GM13977 (cell line): Measurements from ENCODE around the gene CDKL5.

ENCODE experiments used
- DNase-seq: peaks from one replicate; pipeline ENCODE4 v3.0.0; 2012; ENCODE audit warnings: low spot score
- in situ Hi-C: fragments of 300-500 bp; cut with MboI; formaldehyde crosslinking; loops from one replicate; pipeline ENCODE4 v1.12.0; 2022; ENCODE audit warnings: low sequenced_read_pairs, low pct_unique_long_range_greater_than_20kb, mixed read lengths, inconsistent platforms; ENCODE audit not compliant: unreplicated experiment
- TF ChIP-seq, protein P1 (sequence below): IDR thresholded peaks from 2 replicates; pipeline ENCODE4 v1.5.1; 2012; ENCODE audit warnings: mild to moderate bottlenecking, control low read depth; ENCODE audit not compliant: insufficient read depth; ENCODE audit errors: extremely low read depth, missing control alignments

Gene CDKL5

DNA sequence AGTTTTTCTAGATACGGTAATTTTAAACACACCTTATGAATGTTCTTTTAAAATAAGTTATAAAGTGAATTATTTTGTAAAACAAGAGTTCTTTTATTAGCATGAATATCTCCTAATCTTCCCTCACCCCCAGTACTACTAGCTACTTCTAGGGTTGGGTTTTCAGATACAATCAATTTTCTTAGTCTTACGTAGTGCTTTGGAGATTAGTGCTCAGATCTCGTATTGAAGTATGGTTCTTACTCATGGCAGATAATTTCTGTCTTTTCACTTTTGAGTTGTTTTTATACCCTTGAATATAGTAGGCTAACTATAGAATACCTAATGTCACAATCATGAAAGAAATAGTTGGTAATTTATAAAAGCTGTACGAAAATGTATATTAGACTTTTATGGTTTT lies 43.2 kb downstream of the CDKL5 start:
- TF ChIP-seq, protein P1, sequence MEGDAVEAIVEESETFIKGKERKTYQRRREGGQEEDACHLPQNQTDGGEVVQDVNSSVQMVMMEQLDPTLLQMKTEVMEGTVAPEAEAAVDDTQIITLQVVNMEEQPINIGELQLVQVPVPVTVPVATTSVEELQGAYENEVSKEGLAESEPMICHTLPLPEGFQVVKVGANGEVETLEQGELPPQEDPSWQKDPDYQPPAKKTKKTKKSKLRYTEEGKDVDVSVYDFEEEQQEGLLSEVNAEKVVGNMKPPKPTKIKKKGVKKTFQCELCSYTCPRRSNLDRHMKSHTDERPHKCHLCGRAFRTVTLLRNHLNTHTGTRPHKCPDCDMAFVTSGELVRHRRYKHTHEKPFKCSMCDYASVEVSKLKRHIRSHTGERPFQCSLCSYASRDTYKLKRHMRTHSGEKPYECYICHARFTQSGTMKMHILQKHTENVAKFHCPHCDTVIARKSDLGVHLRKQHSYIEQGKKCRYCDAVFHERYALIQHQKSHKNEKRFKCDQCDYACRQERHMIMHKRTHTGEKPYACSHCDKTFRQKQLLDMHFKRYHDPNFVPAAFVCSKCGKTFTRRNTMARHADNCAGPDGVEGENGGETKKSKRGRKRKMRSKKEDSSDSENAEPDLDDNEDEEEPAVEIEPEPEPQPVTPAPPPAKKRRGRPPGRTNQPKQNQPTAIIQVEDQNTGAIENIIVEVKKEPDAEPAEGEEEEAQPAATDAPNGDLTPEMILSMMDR: no peak
- no peak for DNase-seq
- in situ Hi-C loops: no loop called here

DNA sequence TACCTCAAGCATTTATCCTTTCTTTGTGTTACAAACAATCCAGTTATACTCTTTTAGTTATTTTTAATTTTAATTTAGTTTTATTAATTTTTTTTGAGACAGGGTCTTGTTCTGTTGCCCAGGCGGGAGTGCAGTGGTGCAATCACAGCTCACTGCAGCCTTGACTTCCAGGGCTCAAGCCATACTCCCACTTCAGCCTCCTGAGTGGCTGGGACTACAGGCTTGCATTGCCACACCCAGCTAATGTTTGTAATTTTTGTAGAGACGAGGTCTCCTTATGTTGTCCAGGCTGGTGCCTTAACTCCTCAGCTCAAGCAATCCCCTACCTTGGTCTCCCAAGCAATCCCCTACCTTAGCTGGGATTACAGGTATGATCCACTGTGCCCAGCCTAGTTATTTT lies 45.9 kb downstream of the CDKL5 start:
- no peak for DNase-seq
- in situ Hi-C loops: no loop called here
- TF ChIP-seq, protein P1: no peak

DNA sequence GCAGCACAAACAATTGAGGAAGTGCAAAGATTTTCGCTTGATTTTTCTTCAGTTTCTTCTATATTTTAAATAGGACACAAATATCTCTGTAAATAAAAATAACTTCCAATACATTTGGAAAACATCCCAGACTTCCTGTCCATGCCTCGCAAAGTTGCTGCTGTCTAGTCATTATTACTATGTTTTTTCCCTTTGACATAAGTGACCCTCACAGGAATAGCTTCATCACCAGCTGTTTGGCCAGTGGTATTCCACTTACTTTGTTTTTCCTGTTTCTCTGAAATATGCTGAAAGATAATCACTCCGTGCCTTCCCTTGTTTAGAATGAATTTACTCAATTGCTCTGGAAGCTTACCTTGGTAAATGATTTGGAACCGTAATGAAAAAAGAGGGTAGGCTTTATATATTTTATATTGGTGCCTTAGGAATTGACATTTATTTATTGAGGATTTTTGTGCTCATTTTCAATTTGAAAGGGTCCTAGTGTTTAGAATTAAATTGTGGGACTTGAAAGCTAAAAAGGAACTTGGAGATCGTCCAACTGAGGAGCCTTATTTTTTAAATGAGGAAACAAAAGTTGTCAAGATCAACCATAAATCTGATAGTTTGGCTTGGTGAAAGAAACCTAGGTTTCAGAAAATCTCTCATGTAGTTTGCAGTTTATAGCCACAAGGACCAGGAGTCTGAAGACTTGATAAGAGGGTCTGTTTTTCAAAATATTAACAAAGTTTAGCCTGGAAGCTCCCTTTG lies 65.6 kb downstream of the CDKL5 start:
- TF ChIP-seq, protein P1: no peak
- in situ Hi-C loops: no loop called here
- DNase-seq: no peak

DNA sequence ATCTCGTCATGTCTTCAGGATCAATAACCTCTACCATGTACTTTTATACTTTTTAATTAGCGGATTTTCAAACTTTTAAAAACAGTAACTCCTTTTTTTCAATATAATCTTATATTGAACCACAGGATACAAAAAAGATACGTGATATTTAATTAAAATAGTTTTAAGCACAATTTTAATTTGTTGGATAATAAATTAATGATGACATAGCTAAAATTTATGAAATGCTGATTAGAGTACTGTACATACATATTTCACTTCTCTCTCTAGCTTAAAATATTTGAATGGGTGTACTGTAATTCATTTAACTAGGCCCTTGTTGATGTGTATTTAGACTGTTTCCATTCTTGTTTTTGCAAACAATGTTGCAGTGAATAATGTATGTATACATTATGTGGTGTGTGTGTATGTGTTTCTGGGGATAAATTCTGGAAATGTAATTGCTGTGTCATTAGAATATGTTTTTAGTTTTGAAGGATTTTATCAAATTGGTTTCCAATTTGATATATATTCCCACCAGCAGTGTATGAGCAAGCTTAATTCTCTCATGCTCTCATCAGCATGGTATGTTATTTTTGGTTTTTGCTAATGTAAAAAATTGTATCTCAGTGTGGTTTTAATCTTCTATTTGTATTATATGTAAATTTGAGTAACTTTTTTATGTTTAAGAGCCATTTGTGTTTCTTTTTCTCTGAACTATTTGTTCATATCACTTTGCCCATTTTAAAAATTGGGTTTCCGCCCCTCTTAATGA lies 66.4 kb downstream of the CDKL5 start:
- in situ Hi-C loops: no loop called here
- DNase-seq: no peak
- TF ChIP-seq, protein P1: no peak

DNA sequence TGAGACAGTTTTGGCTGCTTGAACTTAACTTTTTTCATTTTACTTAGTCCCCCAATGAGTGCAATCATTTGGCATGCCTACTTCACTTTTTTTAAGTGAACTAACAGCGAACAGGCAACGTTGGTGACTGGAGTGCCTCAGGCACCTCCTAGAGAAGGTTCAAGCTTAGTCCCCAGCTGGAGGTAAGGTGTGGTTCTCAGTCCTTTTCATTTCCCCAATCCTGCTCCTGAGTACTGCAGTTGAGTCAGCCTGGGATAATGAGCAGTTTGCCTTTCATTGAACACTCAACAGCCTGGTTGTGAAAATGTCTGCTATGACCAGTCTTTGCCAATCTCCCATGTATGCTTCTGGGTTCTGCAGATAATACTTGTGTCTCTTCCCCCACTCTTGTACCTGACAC lies 109.5 kb downstream of the CDKL5 start:
- TF ChIP-seq, protein P1: no peak
- no peak for DNase-seq
- in situ Hi-C loops: no loop called here

DNA sequence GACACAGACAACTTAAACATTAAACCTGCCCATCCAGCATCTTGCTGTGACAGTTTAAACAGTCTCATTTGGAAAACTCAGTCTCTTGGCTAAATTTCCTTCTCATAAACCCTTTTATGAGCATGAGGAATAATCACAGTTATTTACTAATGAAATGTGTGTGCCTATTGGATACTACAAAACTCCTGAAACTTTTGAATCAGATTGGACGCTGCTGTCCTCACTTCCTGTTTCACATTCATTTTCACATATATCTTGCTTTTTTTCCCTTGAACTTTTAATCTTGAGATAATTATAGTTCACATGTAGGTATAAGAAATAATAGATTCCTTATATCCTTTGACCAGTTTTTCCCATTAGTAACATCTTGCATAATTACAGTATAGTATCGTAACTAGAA lies 111.7 kb downstream of the CDKL5 start:
- TF ChIP-seq, protein P1: no peak
- in situ Hi-C loops: no loop called here
- peak; percentile 13 for DNase-seq
